ENCODE measurements around the gene RMND1. TPM values are rescaled to one million over a fixed set of nuclear protein-coding genes. Genes with fewer than 3 reads are reported as not detected.

RMND1 gene
- total RNA-seq, 1 experiment from 2014 or later = 27.0 TPM

GRCh38 chr6:151403919-151404308 is 48.0 kb downstream of the RMND1 start:
- no peak overlapping the region for H3K9ac ChIP-seq (ENCODE audit: extremely low read depth, insufficient read length, low read length)
- Mint-ChIP-seq H3K27me3 (ENCODE audit: low read depth) (no peaks in the 10 kb centered on the region), H3K9me3 (no peaks in the 10 kb centered on the region; a peak in 1 of 5 replicates), H3K4me3 (no peak overlapping the region), H3K36me3 (ENCODE audit: insufficient read depth in 1 of 3, low read depth in 3 of 3) (peaks cover 28 to 40% (median 28%) of the 10 kb centered on the region in 3 experiments), H3K27ac (peak overlapping the region in 2 of 3 experiments; percentile 1 to 64; a peak in 3 of 7 replicates), H3K4me1 (peaks cover 0 to 6% of the 10 kb centered on the region in 2 experiments; a peak in 1 of 4 replicates)
- no peak for TF ChIP-seq CTCF (conservative IDR thresholded peaks at IDR 0.05)
- no peak overlapping the region for H2BK20ac ChIP-seq (ENCODE audit: low read depth, low read length, poor library complexity, severe bottlenecking)
- no peak overlapping the region for H3K18ac ChIP-seq (ENCODE audit: insufficient read length, low read depth, low read length)
- H2BK5ac ChIP-seq (ENCODE audit: insufficient read length, low read length) = no peak overlapping the region
- 100% methylated on average over 1 of the region's 4 CpGs for WGBS (ENCODE audit: extremely low coverage, insufficient read length, low lambda C conversion rate)
- no peaks in the 10 kb centered on the region for H3K23me2 ChIP-seq (ENCODE audit: insufficient read length, low read depth, low read length, poor library complexity, severe bottlenecking)
- no peak overlapping the region for H3T11ph ChIP-seq (ENCODE audit: low read length)
- H3K4me2 ChIP-seq (ENCODE audit: insufficient read depth, insufficient read length, low read length) = no peak overlapping the region
- H3K27me3 ChIP-seq (ENCODE audit: insufficient read depth, low read length) = no peaks in the 10 kb centered on the region
- no peak overlapping the region for H4K8ac ChIP-seq (replicated peaks; ENCODE audit: insufficient read length, low read depth, low read length)
- H4K5ac ChIP-seq (ENCODE audit: insufficient read length, low read depth, low read length) = no peak overlapping the region
- no peaks in the 10 kb centered on the region for H3K4me1 ChIP-seq (ENCODE audit: insufficient read depth, low read length)
- no peaks in the 10 kb centered on the region for H3K9me3 ChIP-seq (ENCODE audit: control insufficient read depth, low read depth, low read length)
- no peak overlapping the region for H2BK120ac ChIP-seq (ENCODE audit: low read depth, low read length, poor library complexity, severe bottlenecking)
- no peak overlapping the region for H2AFZ ChIP-seq (ENCODE audit: low read length)
- H2BK15ac ChIP-seq (ENCODE audit: low read depth, low read length) = no peak overlapping the region
- DNase-seq = no peak
- H3K56ac ChIP-seq (ENCODE audit: insufficient read length, low read depth, low read length) = no peak overlapping the region
- H2AK5ac ChIP-seq (ENCODE audit: insufficient read length, low read length) = no peak overlapping the region
- H3K79me1 ChIP-seq (ENCODE audit: insufficient read depth, low read depth, low read length, poor library complexity, severe bottlenecking) = peaks cover 6% of the 10 kb centered on the region
- no peak overlapping the region for H3K27ac ChIP-seq (ENCODE audit: insufficient read length, low read depth, low read length)
- H3K23ac ChIP-seq (ENCODE audit: insufficient read length, low read depth, low read length) = no peak overlapping the region
- H3K14ac ChIP-seq (ENCODE audit: insufficient read depth, low read length) = no peak overlapping the region
- peaks cover 15% of the 10 kb centered on the region; the same call in 1 of the 2 replicates for H3K79me2 ChIP-seq (ENCODE audit: insufficient read depth, low read length)
- no peaks in the 10 kb centered on the region for H4K20me1 ChIP-seq (ENCODE audit: control insufficient read depth, insufficient read depth, insufficient read length)
- no peak overlapping the region for H4K91ac ChIP-seq (ENCODE audit: insufficient read length, low read depth, low read length)
- no peak overlapping the region for H3K4ac ChIP-seq (ENCODE audit: low read depth, low read length)
- no peak overlapping the region for H2BK12ac ChIP-seq (ENCODE audit: insufficient read length, low read depth, low read length)

Measured in H9 (cell line).